HG02943 (cell line): Measurements from ENCODE around the gene HSD17B8.
"Not testable (repeated sequence)": the region's sequence is repeated elsewhere in the genome, so short reads cannot be mapped to it uniquely, and the experiment has no call there.

Source experiments
- ATAC-seq: cut with Tn5 transposase; IDR thresholded peaks from one replicate; pipeline ENCODE4 v1.9.1; 2021; ENCODE audit warnings: mild to moderate bottlenecking, low read depth, moderate library complexity; ENCODE audit not compliant: unreplicated experiment

HSD17B8 gene

DNA sequence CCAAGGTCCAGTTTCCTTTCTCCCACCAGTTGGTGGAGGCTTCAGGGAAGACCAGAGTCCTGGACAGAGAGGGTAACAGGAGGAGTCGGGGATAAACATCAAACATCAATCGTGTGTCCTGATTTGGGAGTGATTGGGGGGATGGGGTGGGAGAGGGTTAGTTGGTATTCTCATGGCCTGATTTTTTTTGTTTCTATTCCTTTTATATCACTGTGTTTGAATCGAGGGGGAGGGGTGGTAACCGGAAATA, 365 bp upstream of the HSD17B8 start:
- ATAC-seq = no peak

DNA sequence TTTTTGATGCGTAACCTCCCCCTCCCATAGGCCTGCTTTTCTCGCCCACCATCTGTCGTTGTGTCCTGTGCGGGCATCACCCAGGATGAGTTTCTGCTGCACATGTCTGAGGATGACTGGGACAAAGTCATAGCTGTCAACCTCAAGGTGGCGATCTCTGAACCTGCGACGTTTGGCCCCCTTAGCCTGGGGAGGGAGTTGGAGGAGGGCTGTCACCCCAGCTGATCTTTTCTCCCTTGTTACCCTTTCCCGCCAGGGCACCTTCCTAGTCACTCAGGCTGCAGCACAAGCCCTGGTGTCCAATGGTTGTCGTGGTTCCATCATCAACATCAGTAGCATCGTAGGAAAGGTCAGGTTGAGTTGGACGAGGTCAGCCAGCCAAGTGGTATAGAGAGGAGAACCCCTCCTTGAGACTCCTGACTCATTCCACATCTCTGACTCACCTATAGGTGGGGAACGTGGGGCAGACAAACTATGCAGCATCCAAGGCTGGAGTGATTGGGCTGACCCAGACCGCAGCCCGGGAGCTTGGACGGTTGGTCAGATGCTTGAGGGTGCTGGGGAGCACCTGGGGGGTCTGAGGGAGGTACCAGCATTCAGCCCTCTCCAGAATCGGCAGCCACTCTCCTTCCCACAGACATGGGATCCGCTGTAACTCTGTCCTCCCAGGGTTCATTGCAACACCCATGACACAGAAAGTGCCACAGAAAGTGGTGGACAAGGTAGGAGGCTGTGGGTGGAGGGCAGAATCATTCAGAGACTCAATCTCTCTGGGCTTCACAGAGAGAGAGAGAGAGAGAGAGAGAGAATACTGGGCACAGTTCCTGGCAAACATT, 954 bp downstream of the HSD17B8 start:
- ATAC-seq = no peak

DNA sequence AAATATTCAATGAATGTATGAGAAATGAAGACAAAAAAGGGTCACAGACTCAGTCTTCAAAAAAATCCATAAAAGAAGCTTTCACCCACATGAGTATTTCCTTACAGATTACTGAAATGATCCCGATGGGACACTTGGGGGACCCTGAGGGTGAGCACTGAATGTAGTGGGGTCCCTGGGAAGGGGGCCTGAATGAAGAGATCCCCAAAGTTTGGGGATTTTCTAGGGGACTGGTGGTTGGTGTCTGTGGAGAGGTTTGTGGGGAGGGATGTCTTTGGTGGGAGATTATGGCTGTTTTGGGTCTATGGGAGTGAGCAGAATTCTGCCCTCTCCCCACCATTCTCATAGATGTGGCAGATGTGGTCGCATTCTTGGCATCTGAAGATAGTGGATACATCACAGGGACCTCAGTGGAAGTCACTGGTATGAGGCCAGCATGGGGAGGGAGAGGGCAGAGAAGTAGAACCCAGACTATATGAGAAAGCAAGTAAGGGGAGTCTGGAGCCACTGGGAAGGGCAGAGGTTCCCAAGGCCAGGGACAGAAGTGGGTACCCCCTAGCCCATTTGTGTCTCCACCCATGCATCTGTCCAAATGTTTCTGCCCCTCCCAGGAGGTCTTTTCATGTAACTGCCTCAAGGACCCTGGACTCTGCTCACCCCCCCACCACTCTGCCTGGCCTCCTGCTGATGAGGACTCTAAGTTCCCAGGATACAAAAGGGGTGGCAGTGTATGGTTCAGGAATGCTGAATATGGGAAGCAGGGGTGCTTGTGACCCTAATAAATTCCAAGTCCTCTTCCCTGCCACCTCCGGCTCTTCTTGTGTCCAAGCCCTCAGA, 1.8 kb downstream of the HSD17B8 start:
- ATAC-seq = no peak

DNA sequence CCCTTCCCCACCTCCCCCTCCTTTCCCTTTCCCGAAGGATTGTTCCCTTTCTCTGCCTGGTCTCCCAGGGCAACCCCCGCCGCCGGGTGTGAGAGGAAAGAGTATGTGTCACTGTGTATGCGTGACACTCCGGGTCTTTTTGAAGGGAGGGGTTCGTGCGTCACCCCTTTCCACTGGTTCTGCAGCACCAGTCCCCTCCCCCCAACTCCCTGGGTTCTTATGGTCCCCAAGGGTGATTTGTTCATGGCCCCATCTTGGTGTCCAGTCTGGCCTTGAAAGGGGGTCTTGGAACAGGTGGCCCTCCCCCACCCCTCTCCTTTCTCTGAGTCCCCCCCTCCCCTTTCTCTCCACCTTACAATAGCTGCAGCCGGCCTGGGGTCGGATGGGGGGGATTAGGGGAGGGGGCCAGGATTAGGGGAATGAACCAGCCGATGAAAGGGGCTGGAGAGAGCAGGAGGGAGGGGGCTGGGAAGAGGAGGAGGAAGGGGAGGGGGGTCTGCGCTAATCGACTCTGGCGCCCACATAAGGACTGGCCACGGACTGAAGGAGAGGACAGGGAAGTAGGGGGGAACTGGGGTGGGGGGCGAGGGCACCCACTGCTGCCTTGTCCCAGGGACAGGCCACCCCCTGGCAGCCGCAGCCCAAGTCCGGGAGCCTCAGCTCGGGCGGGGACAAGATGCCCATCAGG, 2.6 kb downstream of the HSD17B8 start:
- ATAC-seq = no peak

DNA sequence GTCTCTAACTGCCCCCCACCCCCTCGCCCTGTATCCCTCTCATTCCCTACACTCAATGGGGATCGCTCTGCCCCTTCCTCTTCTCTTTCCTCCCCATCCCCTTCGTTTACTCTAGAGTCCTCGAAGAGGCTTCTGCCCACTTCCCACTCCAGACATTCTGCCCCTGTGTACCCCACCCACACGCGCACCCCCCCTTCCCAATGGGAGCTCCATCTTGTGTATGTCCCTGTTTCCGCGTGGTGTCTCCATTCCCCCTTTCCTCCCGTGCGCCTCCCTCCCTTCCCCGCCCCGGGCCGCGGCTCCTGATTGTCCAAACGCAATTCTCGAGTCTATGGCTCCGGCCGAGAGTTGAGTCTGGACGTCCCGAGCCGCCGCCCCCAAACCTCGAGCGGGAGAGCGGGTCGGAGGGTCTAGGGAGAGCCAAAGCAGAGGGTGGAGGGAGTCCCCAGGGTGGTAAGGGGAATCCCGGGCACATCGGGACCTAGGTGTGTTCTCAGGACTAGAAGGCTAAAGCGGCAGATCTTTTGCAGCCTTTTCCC, 3.2 kb downstream of the HSD17B8 start:
- ATAC-seq = no peak

DNA sequence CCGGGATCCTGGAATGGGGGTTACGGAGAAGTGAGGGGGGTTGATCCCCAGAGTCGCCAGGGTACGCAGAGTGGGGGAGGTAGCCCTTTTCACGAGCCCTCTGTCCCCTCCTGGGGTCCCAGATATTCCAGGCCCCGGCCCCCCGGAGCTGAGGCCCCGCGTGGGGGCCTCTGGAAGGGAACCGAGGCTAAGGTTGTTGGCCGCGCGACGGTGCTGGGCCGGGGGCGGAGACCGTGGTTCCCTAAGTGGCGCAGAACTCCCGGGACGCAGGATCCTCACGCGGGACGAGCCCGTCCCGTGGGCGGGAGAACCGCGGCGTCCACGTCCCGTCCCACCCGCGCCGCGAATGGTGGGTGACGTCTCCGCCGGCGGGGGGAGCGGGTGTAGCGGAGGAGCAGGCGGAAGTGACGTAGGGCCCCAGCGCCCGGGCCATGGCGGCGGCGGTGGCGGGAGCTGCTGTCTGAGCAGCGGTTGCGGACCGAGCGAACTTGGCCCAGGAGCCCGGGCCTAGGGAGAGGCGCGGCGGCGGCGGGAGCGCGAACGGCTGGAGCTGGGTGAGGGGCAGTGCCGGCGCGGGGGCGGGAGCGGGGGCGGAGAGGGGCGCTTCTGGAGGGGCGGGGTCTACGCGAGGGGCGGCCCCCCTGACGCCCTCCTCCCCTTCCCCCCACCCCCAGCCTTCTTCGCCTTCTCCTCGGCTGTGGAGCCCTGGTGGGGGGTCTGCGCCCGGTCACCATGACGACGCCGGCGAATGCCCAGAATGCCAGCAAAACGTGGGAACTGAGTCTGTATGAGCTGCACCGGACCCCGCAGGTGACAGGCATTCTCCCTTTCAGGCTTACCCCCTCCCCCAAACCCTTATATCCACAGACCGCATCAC, 3.9 kb downstream of the HSD17B8 start, which contains the start of gene RING1:
RING1 (plus strand) TSS at position 410 of the 877 bp plus-strand sequence; CDS start at position 733, 323 bp downstream.
- ATAC-seq = no peak

DNA sequence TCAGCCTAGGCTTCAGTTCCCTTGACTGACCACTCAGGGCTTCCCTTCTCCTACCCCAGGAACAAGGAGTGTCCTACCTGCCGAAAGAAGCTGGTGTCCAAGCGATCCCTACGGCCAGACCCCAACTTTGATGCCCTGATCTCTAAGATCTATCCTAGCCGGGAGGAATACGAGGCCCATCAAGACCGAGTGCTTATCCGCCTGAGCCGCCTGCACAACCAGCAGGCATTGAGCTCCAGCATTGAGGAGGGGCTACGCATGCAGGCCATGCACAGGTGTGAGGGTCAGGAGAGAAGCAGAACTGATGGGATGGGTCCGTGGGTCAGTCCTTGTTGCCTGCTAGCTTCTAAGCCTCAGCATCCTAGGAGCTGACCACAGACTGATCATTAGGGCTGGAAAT, 5.4 kb downstream of the HSD17B8 start:
- no peak for ATAC-seq

DNA sequence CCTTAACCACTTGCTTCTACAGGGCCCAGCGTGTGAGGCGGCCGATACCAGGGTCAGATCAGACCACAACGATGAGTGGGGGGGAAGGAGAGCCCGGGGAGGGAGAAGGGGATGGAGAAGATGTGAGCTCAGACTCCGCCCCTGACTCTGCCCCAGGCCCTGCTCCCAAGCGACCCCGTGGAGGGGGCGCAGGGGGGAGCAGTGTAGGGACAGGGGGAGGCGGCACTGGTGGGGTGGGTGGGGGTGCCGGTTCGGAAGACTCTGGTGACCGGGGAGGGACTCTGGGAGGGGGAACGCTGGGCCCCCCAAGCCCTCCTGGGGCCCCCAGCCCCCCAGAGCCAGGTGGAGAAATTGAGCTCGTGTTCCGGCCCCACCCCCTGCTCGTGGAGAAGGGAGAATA, 6.7 kb downstream of the HSD17B8 start:
- ATAC-seq = no peak

DNA sequence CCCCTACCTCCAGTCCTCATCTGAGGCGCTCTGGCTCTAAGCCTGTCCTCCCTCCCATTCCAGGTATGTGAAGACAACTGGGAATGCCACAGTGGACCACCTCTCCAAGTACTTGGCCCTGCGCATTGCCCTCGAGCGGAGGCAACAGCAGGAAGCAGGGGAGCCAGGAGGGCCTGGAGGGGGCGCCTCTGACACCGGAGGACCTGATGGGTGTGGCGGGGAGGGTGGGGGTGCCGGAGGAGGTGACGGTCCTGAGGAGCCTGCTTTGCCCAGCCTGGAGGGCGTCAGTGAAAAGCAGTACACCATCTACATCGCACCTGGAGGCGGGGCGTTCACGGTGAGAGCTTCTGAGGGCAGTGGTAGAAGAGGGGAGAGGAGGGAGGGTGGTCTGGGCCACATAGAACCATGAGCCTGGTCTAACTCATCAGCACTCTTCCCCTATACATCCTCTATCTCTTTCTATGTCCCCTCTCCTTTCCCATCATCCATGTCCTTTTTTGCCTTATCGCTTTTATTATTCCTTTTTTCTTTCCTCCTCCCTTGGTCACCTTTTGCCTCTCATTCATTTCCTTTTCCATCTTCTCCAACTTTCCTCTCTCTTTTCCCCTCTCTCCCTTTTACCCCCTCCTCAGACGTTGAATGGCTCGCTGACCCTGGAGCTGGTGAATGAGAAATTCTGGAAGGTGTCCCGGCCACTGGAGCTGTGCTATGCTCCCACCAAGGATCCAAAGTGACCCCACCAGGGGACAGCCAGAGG, 7.4 kb downstream of the HSD17B8 start:
- ATAC-seq = no peak

DNA sequence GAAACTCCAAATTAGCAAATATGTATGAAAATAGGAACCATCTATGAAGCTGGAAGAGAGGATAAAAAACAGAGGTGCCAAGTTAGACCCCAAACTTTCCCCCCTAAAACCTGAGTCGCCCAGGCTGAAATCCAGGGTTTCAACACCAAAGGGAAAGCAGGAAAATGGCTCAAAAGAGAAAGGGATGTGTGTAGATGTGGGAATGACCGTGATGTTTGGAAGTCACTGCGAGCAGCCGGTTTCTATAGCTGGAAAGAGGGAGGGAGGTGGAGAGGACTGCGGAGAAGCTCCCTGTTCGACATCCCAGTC, 8.4 kb downstream of the HSD17B8 start:
- ATAC-seq = no peak

DNA sequence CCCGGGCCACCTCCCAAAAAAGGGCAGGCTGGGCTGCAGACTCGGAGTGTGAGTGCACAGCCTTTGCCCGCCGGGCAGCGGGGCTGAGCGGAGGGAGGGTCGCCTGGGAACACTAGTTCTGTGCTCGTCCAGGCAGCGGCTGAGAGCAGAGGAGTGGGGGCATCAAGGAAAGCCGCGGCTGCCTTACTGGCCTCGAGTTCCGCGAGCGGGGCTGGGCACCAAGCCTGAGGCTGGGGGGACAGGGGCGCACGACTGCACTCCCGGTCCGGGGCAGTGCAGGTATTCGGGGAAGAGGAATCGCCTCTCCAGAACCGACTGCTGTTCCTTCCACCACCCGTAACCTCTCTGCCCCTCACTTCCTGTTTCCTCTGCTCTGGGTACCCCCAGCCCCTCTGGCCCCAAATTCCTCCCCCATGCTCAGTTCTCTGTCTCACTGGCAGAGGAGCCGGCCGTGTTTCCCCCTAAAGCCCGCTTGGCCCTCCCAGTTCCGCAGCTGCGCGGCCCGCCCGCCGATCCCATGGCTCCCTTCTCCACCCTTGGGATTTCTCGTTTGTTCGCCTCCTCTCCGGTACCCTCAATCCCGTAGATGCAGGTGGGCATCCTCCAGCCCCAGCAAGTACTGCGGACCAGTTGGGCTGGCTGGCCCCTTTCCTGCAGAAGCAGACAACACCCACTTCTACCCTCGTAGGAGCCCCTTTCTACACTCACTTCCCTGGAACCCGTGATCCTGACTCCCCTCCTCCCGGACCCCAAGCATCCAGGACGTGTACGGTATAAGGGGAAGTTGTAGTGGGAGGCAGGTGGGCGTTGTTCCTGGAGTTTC, 8.9 kb downstream of the HSD17B8 start:
- ATAC-seq = no peak

DNA sequence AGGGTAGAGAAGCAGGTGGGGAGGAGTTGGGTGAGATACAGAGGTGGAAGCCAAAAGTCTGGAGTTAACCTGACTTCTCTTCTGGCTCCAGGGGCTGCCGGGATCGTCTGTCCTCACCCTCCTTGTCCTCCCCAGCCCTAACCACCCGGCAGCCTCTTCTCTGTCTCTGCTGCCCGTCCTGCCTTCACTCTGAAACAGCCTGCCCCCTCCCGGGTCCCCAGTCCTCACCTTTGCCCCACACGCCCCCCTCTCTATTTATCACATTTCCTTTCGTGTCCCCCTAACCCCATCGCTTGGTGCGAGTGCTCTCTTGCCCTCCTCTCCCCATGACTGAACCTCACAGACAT, 9.5 kb downstream of the HSD17B8 start:
- ATAC-seq = no peak

DNA sequence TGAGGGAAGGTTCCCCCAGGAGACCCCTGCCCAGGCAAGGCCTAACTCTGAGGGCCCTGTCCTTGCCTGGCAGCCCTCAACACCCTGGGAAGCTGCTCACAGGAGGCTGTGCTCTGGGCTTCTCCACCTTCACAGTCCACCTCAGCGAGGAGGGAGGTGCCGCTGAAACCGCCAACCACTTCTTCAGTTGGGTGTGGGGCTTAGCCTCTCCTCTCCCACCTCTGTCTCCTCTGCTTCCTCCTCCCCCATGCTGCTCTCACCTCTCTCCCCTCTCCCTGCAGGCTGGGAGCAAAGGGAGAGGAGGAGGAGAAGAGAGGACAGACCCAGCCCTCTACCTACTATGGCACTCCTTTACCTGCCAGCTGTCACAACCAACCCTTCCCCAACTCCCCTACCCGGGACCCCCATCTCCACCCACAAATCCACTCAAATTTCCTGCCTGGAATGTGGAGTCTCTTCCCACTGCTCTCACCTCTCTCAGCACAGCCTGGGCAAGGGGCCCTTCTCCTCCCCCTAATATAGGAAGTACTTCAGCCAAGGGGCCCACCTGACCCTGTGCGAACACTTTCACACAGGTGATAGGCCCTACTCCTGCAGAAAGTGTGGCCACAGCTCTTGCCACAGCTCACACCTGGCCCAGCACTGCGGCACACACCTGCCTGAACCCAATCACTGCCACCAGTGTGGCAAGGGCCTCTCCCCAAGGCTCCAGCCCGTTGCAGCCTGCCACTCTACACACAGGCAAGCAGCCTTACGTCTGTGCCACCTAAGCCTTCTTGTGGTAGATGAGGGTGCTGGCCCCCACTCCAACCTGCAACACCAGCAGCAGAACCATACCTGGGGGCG, 11.0 kb downstream of the HSD17B8 start:
- ATAC-seq = no peak

DNA sequence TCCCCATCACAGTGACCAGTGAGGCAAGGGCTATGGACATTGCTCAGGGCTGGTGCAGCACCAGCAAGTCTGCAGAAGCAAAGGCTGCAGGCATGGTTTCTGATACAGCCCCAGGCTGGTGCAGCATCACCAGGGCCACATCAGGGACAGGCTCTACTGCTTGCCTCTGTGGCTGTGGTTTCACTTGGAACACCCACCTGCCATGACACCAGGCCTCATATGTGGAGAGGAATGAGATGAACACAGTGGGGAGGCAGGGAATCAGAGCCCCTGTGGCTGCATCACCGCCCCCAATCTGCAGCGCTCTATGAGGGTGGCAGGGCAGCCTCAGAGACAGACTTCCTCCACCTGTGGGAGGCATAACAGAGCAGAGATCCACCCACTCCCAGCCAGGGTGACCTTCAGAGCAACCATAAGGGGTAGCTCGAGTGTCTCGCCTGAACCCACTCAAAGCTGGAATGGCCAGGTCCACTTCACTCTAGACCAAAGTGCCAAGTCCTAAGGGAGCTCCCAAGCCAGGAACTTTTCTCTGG, 11.7 kb downstream of the HSD17B8 start:
- ATAC-seq = no peak

DNA sequence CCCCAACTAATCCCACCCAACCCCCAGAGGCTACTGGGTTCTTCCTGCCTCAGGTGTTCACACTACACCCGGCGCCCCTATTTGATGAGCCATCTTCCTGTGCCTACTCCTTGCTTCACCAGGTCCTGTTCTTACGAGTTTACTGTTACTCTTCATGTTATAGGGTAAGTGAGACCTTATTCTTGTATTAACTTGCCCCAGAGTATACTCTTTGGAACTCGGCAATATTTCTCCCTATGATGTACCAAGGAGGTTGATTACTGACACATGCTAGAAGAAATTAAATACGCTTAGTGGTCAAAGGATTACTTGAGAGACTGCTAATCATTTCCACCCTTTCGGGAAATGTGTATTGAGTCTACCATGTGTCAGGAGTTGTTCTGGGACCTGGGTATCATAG, 12.8 kb downstream of the HSD17B8 start:
- ATAC-seq = no peak

DNA sequence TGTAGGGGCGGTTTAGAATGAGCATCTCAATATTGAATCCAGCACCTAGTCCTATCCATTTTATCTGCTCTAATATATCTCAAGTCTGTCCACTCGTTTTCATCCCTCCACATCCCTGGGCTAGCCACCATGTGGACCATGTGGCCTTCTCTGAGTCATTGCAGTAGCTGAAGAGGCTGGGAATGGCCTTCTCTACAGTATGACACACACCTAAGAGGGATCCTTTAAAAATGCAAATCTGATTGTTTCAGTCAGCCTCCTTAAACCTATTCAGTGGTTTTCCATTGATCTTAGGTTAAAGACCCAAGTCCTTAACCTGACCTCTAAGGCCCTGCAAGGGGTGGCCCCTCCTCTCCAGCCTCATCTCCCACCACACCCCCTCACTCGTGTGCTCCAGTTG, 13.2 kb downstream of the HSD17B8 start:
- no peak for ATAC-seq

DNA sequence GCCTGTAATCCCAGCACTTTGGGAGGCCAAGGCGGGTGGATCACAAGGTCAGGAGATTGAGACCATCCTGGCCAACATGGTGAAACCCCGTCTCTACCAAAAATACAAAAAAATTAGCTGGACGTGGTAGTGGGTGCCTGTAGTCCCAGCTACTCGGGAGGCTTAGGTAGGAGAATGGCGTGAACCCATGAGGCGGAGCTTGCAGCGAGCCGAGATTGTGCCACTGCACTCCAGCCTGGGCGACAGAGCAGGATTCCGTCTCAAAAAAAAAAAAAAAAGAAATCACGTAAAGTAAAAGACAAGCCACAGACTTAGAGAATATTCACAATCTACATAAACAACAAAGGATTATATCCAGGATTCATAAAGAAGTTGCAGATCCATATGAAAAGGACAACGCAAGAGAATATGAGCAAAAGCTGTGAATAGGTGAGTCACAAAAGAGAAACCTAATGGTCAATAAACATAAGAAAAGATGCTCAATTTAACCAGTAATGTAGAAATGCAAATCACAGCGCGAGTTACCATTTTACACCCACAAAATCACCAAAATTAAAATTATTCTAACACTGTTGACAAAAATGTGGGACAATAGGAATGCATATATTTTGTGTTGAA, 22.2 kb downstream of the HSD17B8 start:
- ATAC-seq = not testable (repeated sequence)
